22Rv1 (cell line): ENCODE results near the gene FCHSD2.

ENCODE experiments used
- H3K27ac ChIP-seq: fragments of 450-650 bp; 2 replicates; pipeline ENCODE4 v1.5.1; 2017
- ZFX ChIP-seq: fragments of 450-650 bp; IDR thresholded peaks from 2 replicates; pipeline ENCODE4 v1.6.1; 2017; ENCODE audit warnings: antibody characterized with exemption, borderline replicate concordance
- TF ChIP-seq, protein P1 (sequence below): fragments of 450-650 bp; IDR thresholded peaks from 2 replicates; pipeline ENCODE4 v1.5.1; 2017; ENCODE audit warnings: mild to moderate bottlenecking

The FCHSD2 gene

GRCh38 chr11:73114835-73115220, 27.3 kb downstream of the FCHSD2 start:
- TF ChIP-seq ZFX = no peak
- TF ChIP-seq, protein P1, sequence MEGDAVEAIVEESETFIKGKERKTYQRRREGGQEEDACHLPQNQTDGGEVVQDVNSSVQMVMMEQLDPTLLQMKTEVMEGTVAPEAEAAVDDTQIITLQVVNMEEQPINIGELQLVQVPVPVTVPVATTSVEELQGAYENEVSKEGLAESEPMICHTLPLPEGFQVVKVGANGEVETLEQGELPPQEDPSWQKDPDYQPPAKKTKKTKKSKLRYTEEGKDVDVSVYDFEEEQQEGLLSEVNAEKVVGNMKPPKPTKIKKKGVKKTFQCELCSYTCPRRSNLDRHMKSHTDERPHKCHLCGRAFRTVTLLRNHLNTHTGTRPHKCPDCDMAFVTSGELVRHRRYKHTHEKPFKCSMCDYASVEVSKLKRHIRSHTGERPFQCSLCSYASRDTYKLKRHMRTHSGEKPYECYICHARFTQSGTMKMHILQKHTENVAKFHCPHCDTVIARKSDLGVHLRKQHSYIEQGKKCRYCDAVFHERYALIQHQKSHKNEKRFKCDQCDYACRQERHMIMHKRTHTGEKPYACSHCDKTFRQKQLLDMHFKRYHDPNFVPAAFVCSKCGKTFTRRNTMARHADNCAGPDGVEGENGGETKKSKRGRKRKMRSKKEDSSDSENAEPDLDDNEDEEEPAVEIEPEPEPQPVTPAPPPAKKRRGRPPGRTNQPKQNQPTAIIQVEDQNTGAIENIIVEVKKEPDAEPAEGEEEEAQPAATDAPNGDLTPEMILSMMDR = no peak
- no peak overlapping the region for H3K27ac ChIP-seq

- TF ChIP-seq, protein P1 = no peak
- TF ChIP-seq ZFX = no peak
- no peak overlapping the region for H3K27ac ChIP-seq
Observed at GRCh38 chr11:73114110-73114834, 27.8 kb downstream of the FCHSD2 start.

DNA sequence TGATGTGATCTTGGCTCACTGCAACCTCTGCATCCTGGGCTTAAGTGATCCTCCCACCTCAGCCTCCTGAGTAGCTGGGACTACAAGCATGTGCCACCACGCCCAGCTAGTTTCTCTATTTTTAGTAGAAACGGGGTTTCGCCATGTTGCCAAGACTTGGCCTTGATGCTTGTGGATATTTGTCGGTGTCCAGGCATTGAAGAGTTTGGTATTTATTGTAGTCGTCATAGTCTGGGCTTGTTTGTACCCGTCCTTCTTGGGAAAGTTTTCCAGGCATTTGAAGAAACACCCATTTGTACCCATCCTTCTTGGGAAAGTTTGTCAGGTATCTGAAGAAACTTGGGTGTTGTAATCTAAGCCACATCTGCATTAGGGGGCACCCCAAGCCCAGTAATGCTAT, 28.7 kb downstream of the FCHSD2 start:
- no peak for TF ChIP-seq ZFX
- TF ChIP-seq, protein P1 = no peak

GRCh38 chr11:73107597-73107996, 34.5 kb downstream of the FCHSD2 start:
- no peak overlapping the region for H3K27ac ChIP-seq

More for the DNA sequence above, 28.7 kb downstream of the FCHSD2 start:
- no peak overlapping the region for H3K27ac ChIP-seq

GRCh38 chr11:73106347-73106746, 35.8 kb downstream of the FCHSD2 start:
- TF ChIP-seq ZFX = no peak
- TF ChIP-seq, protein P1 = no peak
- no peak overlapping the region for H3K27ac ChIP-seq

More at GRCh38 chr11:73107597-73107996, 34.5 kb downstream of the FCHSD2 start:
- TF ChIP-seq ZFX = no peak
- TF ChIP-seq, protein P1 = no peak

DNA sequence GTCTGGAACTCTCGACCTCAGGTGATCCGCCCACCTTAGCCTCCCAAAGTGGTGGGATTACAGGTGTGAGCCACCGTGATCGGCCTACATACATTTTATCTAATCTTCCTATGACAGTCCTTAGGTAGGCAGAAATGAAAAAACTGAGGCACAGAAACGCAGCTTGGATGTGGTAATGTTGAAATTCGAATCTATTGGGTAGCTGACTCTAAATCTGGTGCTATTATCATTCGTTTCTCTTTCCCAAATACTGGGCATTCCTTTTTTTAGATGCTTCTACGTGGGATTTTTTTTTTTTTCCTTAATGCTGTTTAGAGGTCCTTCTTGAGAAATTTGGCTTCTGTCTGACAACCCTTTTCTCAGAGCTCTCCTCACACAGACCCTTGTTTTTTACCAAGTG, 41.5 kb downstream of the FCHSD2 start:
- TF ChIP-seq ZFX = no peak
- TF ChIP-seq, protein P1 = no peak

GRCh38 chr11:73099512-73100266, 42.4 kb downstream of the FCHSD2 start:
- TF ChIP-seq, protein P1 = no peak
- no peak for TF ChIP-seq ZFX
- H3K27ac ChIP-seq = no peak overlapping the region

More for the DNA sequence above, 41.5 kb downstream of the FCHSD2 start:
- no peak overlapping the region for H3K27ac ChIP-seq
